ENCODE results near the gene POC1A. TPM values are rescaled to one million over a fixed set of nuclear protein-coding genes. Genes with fewer than 3 reads are reported as not detected.

Gene POC1A
- total RNA-seq, 1 experiment from 2014 or later = 25.7 TPM

- Histone ChIP-seq H3K9me3 (ENCODE audit: control insufficient read depth, insufficient read depth, low read depth, low read length) (peaks cover 2% of the 10 kb centered on the region; the same call in 1 of the 2 replicates), H3K27me3 (ENCODE audit: control insufficient read depth, insufficient read depth, low read length) (no peaks in the 10 kb centered on the region), H3K4me3 (ENCODE audit: low read depth in 2 of 2, low read length in 2 of 2) (no peak overlapping the region), H3K36me3 (ENCODE audit: control insufficient read depth, insufficient read depth, low read length) (no peaks in the 10 kb centered on the region; the same call in 1 of the 2 replicates), H3K4me1 (ENCODE audit: control insufficient read depth, insufficient read depth, low read length) (no peaks in the 10 kb centered on the region), H3K27ac (ENCODE audit: low read length) (no peak overlapping the region)
- no peak for TF ChIP-seq POLR2AphosphoS5 (IDR thresholded peaks at IDR 0.05; ENCODE audit: low read depth, low read length)
- ATAC-seq = no peak
- in situ Hi-C loops (cut with HindIII; ENCODE audit: low pct_unique_long_range_greater_than_20kb, low sequenced_read_pairs) = no loop called here
- intact Hi-C loops (cut with micrococcal nuclease; ENCODE audit: unreplicated experiment) = no loop called here
- CTCF ChIA-PET = no interaction called here
- DNase-seq (ENCODE audit: low read depth, low spot score) = no peak
- POLR2A ChIA-PET = no interaction called here
- BruUV-seq (replicated peaks) = no TSS peak
Measured at GRCh38 chr3:52099001-52099401, 55.2 kb downstream of the POC1A start.

DNA sequence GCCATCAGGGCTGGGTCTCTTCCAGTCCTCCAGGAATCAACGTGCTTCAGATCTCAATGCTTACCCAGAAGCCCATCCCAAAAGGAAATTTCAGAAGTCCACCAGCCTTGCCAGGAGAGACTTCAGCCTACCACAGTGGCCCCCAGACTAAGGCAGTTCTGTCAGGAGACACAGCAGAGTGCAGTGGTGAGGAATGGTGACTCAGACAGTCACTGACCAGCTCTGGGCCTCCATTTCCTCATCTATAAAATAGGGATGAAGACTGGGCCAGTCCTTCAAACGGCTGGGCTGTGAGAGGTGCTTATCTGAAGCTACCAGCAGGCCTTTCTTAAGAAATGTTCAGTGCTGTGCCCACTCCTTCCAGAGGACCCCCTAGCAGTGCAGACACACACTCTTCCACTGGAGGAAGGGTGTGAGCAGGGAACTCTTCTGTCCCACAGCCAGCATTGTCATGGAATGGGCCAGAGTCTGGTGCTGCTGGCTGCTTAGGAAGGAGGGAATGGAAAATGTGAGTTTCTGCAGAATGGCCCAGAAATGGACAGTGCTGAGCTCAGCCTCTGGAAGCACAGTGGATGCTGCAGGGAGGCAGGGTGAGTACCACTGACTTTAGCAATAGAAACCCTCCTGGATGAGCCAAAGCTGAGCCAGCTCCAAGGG is 56.2 kb downstream of the POC1A start:
- H3K27me3 ChIP-seq (ENCODE audit: control insufficient read depth, insufficient read depth, low read length) = no peaks in the 10 kb centered on the region
- peaks cover 2% of the 10 kb centered on the region; the same call in 1 of the 2 replicates for H3K9me3 ChIP-seq (ENCODE audit: control insufficient read depth, insufficient read depth, low read depth, low read length)
- in situ Hi-C loops (cut with HindIII; ENCODE audit: low pct_unique_long_range_greater_than_20kb, low sequenced_read_pairs) = no loop called here
- DNase-seq (ENCODE audit: low read depth, low spot score) (no peak), ATAC-seq (no peak)
- H3K4me3 ChIP-seq (ENCODE audit: low read depth in 2 of 2, low read length in 2 of 2) = no peak overlapping the region
- no peak overlapping the region for H3K27ac ChIP-seq (ENCODE audit: low read length)
- TF ChIP-seq SIN3A (IDR thresholded peaks at IDR 0.05; ENCODE audit: borderline replicate concordance, insufficient read depth, low read depth, low read length) (no peak), REST (IDR thresholded peaks at IDR 0.05; ENCODE audit: insufficient read depth in 1 of 2, low read depth in 2 of 2, low read length in 1 of 2) (no peak)
- intact Hi-C loops (cut with micrococcal nuclease; ENCODE audit: unreplicated experiment) = no loop called here
- no TSS peak for BruUV-seq (replicated peaks)
- POLR2A ChIA-PET = no interaction called here
- no peaks in the 10 kb centered on the region; the same call in 1 of the 2 replicates for H3K36me3 ChIP-seq (ENCODE audit: control insufficient read depth, insufficient read depth, low read length)
- CTCF ChIA-PET = interaction anchor here (0.6 kb wide), 1 partner anchor 929 kb away, joined by 10 read pairs; no protein-coding TSS in a partner anchor
- no peaks in the 10 kb centered on the region for H3K4me1 ChIP-seq (ENCODE audit: control insufficient read depth, insufficient read depth, low read length)

DNA sequence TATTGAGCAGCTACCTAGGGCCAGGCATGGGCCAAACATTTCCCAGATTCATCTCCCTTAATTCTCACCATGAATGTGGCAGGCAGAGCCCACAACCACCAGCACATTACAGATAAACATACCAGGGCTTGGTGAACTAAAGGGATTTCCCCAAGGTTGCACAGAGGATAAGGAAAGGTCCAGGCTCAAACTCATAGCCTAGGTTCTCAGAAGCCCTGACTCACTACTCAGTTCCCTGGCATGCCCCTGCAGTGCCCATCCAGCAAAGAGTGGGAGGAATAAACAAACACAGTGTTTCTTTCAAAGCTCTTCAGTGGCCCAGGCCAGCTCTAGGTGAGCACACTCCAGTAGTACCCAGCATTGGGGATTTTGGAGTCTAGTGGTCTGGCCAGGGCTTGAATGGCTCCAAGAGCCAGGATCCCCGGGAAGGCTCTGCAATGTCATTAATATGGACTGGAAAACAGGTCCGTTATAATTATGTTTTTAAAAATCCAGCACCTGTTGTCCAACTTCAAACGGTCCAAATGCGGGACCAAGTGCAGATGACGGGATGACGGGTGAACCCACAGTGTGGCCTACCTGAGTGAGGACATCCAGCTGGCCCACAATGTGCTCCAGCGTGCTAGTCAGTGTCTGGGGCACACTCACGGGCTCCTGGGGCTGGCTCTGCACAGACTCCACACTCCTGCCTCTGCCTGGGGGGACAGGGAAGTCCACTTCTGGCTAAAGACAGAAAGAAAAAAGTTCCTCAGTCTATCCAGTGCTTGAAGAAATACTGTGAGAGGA is 58.0 kb downstream of the POC1A start:
- Histone ChIP-seq H3K36me3 (ENCODE audit: control insufficient read depth, insufficient read depth, low read length) (no peaks in the 10 kb centered on the region; the same call in 1 of the 2 replicates), H3K27me3 (ENCODE audit: control insufficient read depth, insufficient read depth, low read length) (no peaks in the 10 kb centered on the region), H3K9me3 (ENCODE audit: control insufficient read depth, insufficient read depth, low read depth, low read length) (no peaks in the 10 kb centered on the region), H3K4me3 (ENCODE audit: low read depth in 2 of 2, low read length in 2 of 2) (no peak overlapping the region), H3K4me1 (ENCODE audit: control insufficient read depth, insufficient read depth, low read length) (no peaks in the 10 kb centered on the region), H3K27ac (ENCODE audit: low read length) (no peak overlapping the region)
- CTCF ChIA-PET = no interaction called here
- POLR2A ChIA-PET = no interaction called here
- BruUV-seq (replicated peaks) = no TSS peak
- TF ChIP-seq, protein P1, sequence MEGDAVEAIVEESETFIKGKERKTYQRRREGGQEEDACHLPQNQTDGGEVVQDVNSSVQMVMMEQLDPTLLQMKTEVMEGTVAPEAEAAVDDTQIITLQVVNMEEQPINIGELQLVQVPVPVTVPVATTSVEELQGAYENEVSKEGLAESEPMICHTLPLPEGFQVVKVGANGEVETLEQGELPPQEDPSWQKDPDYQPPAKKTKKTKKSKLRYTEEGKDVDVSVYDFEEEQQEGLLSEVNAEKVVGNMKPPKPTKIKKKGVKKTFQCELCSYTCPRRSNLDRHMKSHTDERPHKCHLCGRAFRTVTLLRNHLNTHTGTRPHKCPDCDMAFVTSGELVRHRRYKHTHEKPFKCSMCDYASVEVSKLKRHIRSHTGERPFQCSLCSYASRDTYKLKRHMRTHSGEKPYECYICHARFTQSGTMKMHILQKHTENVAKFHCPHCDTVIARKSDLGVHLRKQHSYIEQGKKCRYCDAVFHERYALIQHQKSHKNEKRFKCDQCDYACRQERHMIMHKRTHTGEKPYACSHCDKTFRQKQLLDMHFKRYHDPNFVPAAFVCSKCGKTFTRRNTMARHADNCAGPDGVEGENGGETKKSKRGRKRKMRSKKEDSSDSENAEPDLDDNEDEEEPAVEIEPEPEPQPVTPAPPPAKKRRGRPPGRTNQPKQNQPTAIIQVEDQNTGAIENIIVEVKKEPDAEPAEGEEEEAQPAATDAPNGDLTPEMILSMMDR (IDR thresholded peaks at IDR 0.05) = no peak
- TF ChIP-seq POLR2AphosphoS5 (IDR thresholded peaks at IDR 0.05; ENCODE audit: low read depth, low read length) (no peak), TCF7L2 (IDR thresholded peaks at IDR 0.05; ENCODE audit: low read depth, low read length) (no peak), SIN3A (IDR thresholded peaks at IDR 0.05; ENCODE audit: borderline replicate concordance, insufficient read depth, low read depth, low read length) (no peak), REST (IDR thresholded peaks at IDR 0.05; ENCODE audit: insufficient read depth in 1 of 2, low read depth in 2 of 2, low read length in 1 of 2) (no peak)
- intact Hi-C loops (cut with micrococcal nuclease; ENCODE audit: unreplicated experiment) = no loop called here
- ATAC-seq = no peak
- in situ Hi-C loops (cut with HindIII; ENCODE audit: low pct_unique_long_range_greater_than_20kb, low sequenced_read_pairs) = no loop called here
- DNase-seq (ENCODE audit: low read depth, low spot score) = no peak

Data from Panc1 (cell line).